Hematopoietic multipotent progenitor cell treated with erythropoietin and hydrocortisone succinate and interleukin-3 and kit ligand, for 4 days (in vitro differentiated cells): ENCODE results near the gene FBXW12.

Experiments used
- DNase-seq: peaks from one replicate; pipeline ENCODE4 v3.0.0-alpha.2; 2015

Gene FBXW12

DNA sequence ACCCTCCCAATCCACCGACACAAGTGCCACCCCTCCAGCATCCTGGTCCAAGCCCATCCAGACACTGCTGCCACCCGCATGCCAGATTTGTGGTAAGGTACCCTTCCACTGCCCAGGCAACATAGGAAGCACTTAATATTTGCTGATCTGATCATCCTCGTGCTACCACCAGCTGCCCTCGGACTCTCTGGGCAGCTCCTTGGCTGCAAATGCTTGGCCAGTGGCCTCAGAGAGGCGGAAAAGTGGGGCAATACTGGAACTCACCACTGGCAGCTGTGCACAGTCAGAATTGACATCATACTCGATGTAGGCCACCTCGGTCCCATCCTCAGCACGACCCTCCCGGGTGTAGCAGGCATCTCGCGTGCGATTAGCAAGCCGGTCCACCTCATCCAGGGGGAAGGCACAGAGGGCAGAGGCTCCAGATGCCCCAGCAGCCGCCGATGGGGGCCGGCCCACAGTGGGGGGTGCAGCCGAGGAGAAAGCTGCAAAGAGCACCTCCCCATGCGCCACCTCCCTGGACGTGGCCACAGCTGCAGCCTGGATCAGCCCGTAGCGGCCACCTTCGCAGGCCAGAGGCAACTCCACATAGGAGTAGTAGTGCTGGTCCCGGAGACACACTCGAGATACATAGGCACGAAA is 51.3 kb downstream of the FBXW12 start:
- no peak for DNase-seq

DNA sequence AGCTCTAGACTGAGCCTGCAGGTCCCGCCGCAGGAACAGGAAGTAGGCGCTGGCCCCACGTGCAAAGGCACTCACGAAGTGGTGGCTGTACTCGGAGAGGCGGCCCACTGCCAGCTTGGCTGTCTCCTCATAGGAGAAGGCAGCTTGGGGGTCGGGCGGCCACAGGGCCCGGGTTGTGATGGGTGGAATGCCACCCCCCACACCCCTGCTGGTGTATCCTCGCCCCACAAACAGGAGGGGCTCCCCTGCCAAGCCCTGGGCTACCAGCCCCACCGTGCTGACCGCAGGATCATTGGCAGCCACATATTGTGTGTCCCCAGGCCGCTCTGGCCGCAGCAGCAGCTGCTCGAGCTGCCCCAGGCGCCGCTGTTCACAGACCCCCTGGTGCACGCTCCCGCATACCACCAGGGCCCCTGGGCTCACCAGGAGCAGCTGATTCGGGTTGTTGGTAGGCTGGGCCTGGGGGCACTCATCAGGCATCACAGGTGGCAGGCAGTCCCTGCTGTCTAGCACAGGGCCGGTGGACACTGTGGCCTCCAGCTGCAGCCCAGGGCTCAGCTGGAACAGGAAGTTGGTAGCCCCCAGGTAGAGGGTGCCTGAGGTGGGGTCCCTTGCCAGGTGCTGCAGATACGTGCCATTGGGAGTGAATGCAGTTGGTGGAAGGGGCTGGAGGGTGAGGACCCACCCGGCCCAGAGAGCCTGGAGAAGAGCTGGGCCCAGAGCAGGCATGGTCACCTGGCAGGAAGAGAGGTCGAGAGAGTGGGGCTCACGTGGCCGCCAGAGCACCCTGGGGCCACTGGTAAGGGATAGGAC is 52.1 kb downstream of the FBXW12 start:
- no peak for DNase-seq

- DNase-seq: no peak
Measured at GRCh38 chr3:48425281-48425812, 53.3 kb downstream of the FBXW12 start.

GRCh38 chr3:48426401-48426909 is 54.4 kb downstream of the FBXW12 start:
- DNase-seq: no peak

DNA sequence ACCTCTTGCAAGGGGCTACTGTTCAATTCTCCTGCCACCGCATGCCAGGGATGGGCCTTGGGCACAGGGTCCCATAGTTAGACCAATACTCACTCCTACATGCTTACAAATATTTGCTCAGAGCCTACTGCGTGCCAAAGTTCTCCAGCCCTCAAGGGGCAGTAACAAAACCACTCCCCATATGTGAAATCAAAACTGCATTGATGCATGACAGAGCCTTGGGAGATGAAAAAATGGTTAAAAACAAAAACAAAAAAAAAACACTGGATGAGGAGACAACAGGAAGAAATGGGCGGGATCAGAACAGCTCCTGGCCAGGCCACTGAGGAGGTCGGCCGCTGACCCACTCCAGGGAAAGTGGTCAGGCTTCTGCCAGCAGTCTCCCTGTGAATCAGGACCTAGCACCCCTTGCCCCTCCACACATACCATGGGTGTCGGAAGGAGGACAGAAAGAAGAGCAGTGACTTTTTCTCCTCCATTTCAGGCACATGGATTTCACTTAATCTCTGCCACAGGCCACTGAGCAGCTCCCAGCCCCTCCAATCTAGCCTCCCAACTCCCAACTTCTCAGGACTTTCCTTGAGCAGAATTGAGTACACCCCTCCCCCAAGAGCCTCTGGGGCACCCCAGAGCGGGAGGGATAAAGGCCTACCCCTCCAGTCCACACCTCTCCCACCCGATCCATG is 55.1 kb downstream of the FBXW12 start:
- DNase-seq: no peak

DNA sequence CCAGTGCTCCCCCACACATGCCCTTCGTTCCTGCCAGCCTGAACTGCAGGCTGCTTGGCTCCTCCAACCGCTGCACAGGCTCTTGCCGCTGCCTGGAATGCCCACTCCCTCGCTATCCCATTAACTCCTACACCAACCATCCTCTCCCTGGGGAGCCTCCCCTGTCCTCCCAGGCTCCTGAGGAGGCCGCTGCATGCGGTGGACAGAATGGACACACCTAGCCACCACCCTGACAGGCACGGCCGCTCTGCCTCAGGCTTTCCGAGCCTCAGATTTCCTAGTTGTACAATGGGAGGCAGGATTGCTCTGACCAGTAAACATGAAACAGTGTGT is 55.6 kb downstream of the FBXW12 start:
- no peak for DNase-seq

- DNase-seq: no peak
Measured at GRCh38 chr3:48428088-48428571, 56.1 kb downstream of the FBXW12 start.

DNA sequence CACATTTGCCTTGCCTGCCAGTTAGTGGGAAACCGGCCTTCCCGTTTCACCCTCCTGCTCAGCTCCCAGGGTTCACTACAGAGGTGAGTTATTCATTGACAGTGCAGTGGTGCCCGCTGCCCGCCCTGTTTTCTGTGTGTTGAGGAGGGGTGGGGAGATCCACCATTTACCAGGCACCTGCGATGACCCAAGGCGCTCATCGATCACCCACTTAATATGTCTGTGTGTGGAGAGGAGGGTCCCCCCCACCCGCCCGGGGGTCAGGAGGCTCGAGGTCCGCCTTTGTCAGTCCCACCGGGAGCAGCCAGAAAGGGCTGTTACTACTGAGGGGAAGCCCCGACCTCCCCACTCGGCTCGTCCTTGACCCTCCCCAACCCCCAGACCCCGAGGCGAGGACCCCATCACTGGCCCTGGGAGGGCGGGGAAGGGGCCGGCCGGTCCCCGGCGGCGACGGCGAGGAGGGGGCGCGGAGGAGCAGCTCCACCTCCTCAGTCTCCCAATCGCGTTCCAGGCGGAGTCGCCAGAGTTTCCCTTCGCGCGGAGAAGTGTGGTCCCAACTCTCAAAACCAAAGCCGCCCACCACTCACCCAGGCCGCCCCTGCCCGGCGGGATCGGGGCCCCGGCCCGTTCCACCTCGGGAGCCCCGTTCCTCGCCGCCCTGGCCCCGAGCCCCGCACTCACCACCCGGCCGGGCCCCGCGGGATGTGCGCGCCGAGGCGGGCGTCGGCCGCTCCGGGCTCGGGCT is 56.7 kb downstream of the FBXW12 start:
- DNase-seq: peak; percentile 14

DNA sequence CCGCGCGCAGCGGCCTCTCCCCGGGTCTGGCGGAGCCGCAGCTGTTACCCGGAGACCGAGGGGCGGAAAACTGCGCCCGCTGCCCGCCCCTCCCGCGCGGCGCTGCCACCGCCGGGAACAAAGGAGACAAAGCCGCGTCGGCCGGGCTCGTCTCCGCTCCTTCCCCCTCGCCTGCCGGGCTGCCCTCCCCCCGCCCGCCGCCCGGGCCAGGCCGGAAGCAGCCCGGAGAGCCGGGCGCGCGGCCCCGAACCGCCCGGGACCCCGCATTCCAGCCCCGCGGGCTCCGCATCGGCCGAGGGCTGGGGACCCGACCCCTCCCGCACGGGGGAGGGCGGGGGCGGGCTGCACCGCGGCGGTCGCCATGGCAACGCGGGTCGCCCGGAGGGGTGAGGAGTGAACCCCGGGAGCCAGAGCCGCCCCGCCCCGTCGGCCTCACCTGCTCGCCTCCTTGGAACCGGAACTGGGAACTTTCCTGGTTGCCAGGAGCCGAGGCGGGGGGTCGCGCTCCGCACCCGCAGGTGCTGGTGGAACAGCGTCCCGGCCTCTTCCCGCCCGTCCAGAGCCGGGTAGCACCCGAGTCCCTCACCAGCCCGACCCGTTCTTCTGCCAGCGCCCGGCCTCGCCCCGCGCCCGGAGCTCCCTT is 57.4 kb downstream of the FBXW12 start:
- peak; percentile 66 for DNase-seq

DNA sequence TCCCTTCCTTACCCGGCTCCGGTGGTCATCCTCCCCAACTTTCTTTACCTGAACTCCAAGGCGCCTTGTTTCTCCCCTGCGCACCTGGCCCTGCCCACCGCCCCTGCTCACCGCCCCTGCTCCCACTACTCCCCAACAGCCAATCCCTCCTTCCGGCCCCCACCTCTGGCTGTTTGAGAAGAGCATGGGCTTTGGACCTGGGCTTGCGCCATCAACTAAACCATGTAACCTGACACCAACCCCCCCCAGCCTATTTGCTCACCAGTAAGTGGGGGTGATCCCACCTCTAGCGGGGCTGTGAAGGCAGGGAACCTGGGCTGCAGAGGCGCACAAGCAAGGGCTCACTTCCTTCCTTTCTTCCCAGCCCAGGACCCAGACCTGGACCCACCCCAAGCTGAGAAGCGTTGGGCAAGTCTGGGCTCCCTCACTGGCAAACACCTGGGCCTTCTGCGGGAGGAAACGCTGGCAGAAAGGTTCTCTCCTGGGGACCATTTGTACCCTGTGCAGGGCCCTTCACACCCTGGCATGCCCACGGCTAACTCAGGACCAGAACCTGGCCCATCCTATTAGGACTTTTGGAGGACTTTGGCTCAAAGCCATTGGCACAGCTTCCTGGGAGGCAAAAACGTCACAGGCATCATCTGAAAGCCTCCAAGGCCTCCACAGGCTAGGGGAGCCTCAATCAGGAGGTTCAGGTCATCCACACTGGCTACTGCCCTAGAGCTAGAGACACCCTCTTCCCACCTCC is 58.1 kb downstream of the FBXW12 start, which contains the start of gene PLXNB1:
PLXNB1 (minus strand) TSS at position 127 of the 748 bp plus-strand sequence. CDS start 5,475 bp downstream, outside the sequence.
- peak; percentile 58 for DNase-seq

- DNase-seq: no peak
Measured at GRCh38 chr3:48430708-48431101, 58.7 kb downstream of the FBXW12 start.

DNA sequence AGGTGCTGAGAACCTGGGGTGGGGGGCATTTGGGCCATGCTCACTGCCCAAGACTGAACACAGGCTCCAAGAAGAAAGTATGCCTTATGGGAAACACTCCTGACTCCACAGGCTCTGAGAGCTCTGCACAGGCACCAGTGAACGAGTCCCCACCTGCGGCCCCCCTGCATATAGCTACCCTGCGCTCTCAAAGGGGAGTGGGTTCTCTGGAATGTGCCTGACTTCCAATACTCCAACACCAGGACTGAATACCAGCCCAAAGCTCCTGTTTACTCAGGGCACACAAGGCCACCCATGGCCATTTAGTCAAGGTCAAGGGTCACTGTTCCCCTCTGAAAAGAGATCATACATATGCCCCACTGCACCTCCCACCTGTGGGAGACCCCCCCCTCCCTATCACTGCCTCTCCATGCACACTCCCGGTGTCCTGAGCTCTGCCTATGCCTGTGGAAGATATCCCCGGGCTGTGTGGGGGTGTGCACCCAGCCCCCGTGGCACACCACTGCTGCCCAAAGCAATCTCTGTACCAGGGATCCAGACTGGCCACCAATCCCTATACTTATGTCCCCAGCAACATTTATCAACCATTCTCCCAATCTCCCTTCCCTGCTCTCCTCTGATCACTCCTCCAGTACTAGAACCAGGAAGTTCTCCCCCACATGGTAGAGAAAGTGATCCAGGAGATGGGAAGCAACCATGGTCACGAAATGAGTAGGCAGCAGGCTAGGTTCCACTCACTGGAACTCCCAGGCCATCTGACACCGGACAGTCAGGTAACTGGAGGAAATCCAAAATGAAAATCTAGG is 59.4 kb downstream of the FBXW12 start:
- no peak for DNase-seq

GRCh38 chr3:48432411-48433371 is 60.7 kb downstream of the FBXW12 start:
- peak; percentile 46 for DNase-seq

DNA sequence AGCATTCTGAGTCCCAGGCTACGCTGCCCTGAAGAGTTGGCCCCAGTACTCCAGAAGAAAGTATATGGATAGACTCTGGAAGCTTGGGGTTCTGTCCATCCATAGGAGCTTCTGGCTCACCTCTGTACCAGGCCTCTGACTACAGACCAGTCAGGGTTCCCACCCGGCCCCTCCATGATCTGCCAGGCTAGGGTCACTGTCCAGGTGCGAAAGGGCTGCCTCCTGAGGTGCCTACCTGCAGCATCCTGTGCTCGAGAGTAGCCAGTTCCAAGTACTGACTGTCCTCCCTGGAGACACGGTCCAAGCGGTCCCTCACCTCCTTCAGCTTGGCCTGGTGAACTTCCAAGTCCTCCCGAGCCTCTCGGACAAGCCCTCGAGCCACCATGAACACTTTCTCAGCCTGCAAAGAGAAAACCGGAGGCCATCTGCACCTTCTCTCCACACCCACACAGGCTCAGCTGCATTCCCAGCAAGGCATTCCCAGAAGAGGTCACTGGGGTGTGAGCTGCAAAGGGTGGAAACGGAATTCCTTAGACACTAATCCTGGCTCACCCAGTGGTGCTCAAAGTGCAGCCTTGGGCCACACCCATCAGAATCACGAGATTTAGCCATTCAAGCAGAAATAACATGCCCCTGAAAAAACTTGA is 61.6 kb downstream of the FBXW12 start:
- DNase-seq: no peak

- peak; percentile 30 for DNase-seq
Measured at GRCh38 chr3:48434591-48435222, 62.7 kb downstream of the FBXW12 start.

DNA sequence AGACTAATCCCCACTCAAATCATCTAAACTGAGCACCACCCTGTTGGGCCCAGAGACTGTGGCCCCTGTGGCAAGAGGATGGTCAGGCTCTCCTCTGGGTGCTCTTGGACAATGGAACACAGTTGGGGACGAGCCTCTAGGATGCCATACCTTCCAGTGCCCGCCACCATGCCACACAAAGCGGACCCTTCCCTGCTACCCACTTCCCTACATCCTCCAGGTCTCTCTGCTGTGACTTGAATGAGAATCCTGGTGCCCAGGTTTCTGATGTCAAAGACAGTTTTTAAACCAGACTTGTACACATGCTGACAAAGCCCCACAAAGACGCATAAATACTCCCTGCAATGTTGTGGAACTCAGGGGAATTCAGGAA is 63.2 kb downstream of the FBXW12 start:
- DNase-seq: no peak

- peak; percentile 93 for DNase-seq
Measured at GRCh38 chr3:48435774-48436476, 63.9 kb downstream of the FBXW12 start.

- no peak for DNase-seq
Measured at GRCh38 chr3:48436477-48436787, 64.4 kb downstream of the FBXW12 start.
